A549 (cell line): ENCODE results near the gene CRYBG3. TPM values are rescaled to one million over a fixed set of nuclear protein-coding genes. Genes with fewer than 3 reads are reported as not detected.

ENCODE experiments used
- ATAC-seq, 2 experiments: fragments of 200-7000 bp in 1 of 2; fragments of >200 bp in 1 of 2; cut with Nextera tagmentation in 1 of 2; cut with Tn5 transposase in 1 of 2; 3 replicates each; pipeline versions ENCODE4 v1.8.0 to v1.9.1; 2018 to 2020; ENCODE audit warnings: mild to moderate bottlenecking in 1 of 2, moderate library complexity in 1 of 2
- CTCF ChIA-PET: fragments of 300-600 bp; sonication (Branson Sonifier 250); formaldehyde crosslinking; extraction: SDS; loops from one replicate; lab custom pipeline; 2021; ENCODE audit warnings: antibody characterized with exemption, inconsistent platforms; lab: Yijun Ruan, JAX
- POLR2A ChIA-PET: fragments of 350-600 bp; formaldehyde crosslinking; extraction: SDS; loops from one replicate; lab custom pipeline; 2021; ENCODE audit warnings: antibody characterized with exemption, inconsistent platforms; lab: Yijun Ruan, JAX
- DNase-seq, 2 experiments: peaks; one replicate each; pipeline versions ENCODE4 v3.0.0 to v3.0.0-alpha.2; 2011 to 2016; ENCODE audit warnings: low read depth in 1 of 2, low spot score in 1 of 2
- FAIRE-seq: peaks from 2 replicates; lab custom pipeline; 2011; peaks lifted over from hg19 to GRCh38; lab: Jason Lieb, UNC
- H3K27ac ChIP-seq, 2 experiments: fragments of >200 bp; sonication (Bioruptor Twin); formaldehyde crosslinking; 3 replicates each; pipeline ENCODE4 v1.5.1; 2016 to 2017
- H3K4me1 ChIP-seq: fragments of >200 bp; sonication (Bioruptor Twin); formaldehyde crosslinking; 3 replicates; pipeline ENCODE4 v1.6.1; 2016
- H3K4me2 ChIP-seq: fragments of >200 bp; sonication (Bioruptor Twin); formaldehyde crosslinking; 3 replicates; pipeline ENCODE4 v1.6.1; 2016
- H3K4me3 ChIP-seq: fragments of >200 bp; sonication (Bioruptor Twin); formaldehyde crosslinking; 3 replicates; pipeline ENCODE4 v1.5.1; 2016
- H3K9me3 ChIP-seq: fragments of >200 bp; sonication (Bioruptor Twin); formaldehyde crosslinking; 3 replicates; pipeline ENCODE4 v1.6.1; 2016
- ATOH8 ChIP-seq: fragments of 250-450 bp; sonication (Bioruptor Pico); IDR thresholded peaks from 2 replicates; pipeline ENCODE4 v1.5.0; 2020; ENCODE audit warnings: low read depth, mild to moderate bottlenecking, moderate library complexity
- BCL3 ChIP-seq: fragments of >200 bp; sonication (Bioruptor Twin); formaldehyde crosslinking; IDR thresholded peaks from 3 replicates; pipeline ENCODE4 v1.6.1; 2016
- BHLHE40 ChIP-seq: IDR thresholded peaks from 2 replicates; pipeline ENCODE4 v1.6.1; 2012; ENCODE audit warnings: low read depth, low read length, inconsistent platforms
- CBX2 ChIP-seq: fragments of 200-600 bp; sonication (generic); IDR thresholded peaks from 2 replicates; pipeline ENCODE4 v1.6.1; 2016; ENCODE audit warnings: low read depth, mild to moderate bottlenecking, borderline replicate concordance
- CBX8 ChIP-seq: fragments of 200-600 bp; sonication (generic); IDR thresholded peaks from 2 replicates; pipeline ENCODE4 v1.6.1; 2016
- CEBPB ChIP-seq, 2 experiments: fragments of >200 bp in 1 of 2; sonication (Bioruptor Twin) in 1 of 2; formaldehyde crosslinking in 1 of 2; IDR thresholded peaks; 2 replicates each; pipeline ENCODE4 v1.6.1; 2012 to 2016
- CHD2 ChIP-seq: fragments of 150-350 bp; IDR thresholded peaks from 2 replicates; pipeline ENCODE4 v1.6.1; 2014; ENCODE audit warnings: low read length; ENCODE audit not compliant: partially characterized antibody
- CTCF ChIP-seq: fragments of >200 bp; sonication (Bioruptor Twin); formaldehyde crosslinking; IDR thresholded peaks from 3 replicates; pipeline ENCODE4 v1.5.1; 2016
- EHF ChIP-seq: fragments of 250-450 bp; sonication (Bioruptor Pico); IDR thresholded peaks from 2 replicates; pipeline ENCODE4 v1.5.0; 2020; ENCODE audit warnings: mild to moderate bottlenecking
- FOSB ChIP-seq: fragments of 250-450 bp; sonication (Bioruptor Pico); IDR thresholded peaks from 2 replicates; pipeline ENCODE4 v1.5.0; 2020; ENCODE audit warnings: mild to moderate bottlenecking, moderate library complexity
- HDAC2 ChIP-seq: fragments of 200-600 bp; sonication (generic); IDR thresholded peaks from 2 replicates; pipeline ENCODE4 v1.6.1; 2016
- HOXB13 ChIP-seq: fragments of 250-450 bp; sonication (Bioruptor Pico); IDR thresholded peaks from 2 replicates; pipeline ENCODE4 v1.5.0; 2020; ENCODE audit warnings: low read depth, mild to moderate bottlenecking, moderate library complexity
- HOXB5 ChIP-seq: fragments of 250-450 bp; sonication (Bioruptor Pico); IDR thresholded peaks from 2 replicates; pipeline ENCODE4 v1.5.0; 2020; ENCODE audit warnings: mild to moderate bottlenecking, moderate library complexity
- JUN ChIP-seq, 2 experiments: fragments of >200 bp; sonication (Bioruptor Twin); formaldehyde crosslinking; IDR thresholded peaks; 2 replicates in 1 of 2; 3 replicates in 1 of 2; pipeline ENCODE4 v1.6.1; 2016 to 2017
- MAFK ChIP-seq: fragments of 450-650 bp; IDR thresholded peaks from 2 replicates; pipeline ENCODE4 v1.6.1; 2014; ENCODE audit not compliant: partially characterized antibody
- MAX ChIP-seq: IDR thresholded peaks from 2 replicates; pipeline ENCODE4 v1.6.1; 2012
- MAZ ChIP-seq: fragments of 150-350 bp; IDR thresholded peaks from 2 replicates; pipeline ENCODE4 v1.6.1; 2014; ENCODE audit warnings: antibody characterized with exemption, low read depth, low read length, borderline replicate concordance
- MYC ChIP-seq: IDR thresholded peaks from 2 replicates; pipeline ENCODE4 v1.6.1; 2012; ENCODE audit warnings: mild to moderate bottlenecking, inconsistent platforms, low read length, improper control_type of control experiment, borderline replicate concordance
- NFE2L2 ChIP-seq: fragments of 150-350 bp; conservative IDR thresholded peaks from 2 replicates; pipeline ENCODE4 v1.6.1; 2014; ENCODE audit warnings: low read length
- NR3C1 ChIP-seq: fragments of >200 bp; sonication (Bioruptor Twin); formaldehyde crosslinking; IDR thresholded peaks from 3 replicates; pipeline ENCODE4 v1.6.1; 2017
- POLR2A ChIP-seq: IDR thresholded peaks from 2 replicates; pipeline ENCODE4 v1.6.1; 2012; ENCODE audit warnings: mild to moderate bottlenecking, low read length
- POLR2AphosphoS2 ChIP-seq: conservative IDR thresholded peaks from 2 replicates; pipeline ENCODE4 v1.6.1; 2012; ENCODE audit warnings: low read length, improper control_type of control experiment, inconsistent platforms
- RAD21 ChIP-seq, 2 experiments: fragments of >200 bp in 1 of 2; sonication (Bioruptor Twin) in 1 of 2; formaldehyde crosslinking in 1 of 2; IDR thresholded peaks in 1 of 2; conservative IDR thresholded peaks in 1 of 2; 2 replicates in 1 of 2; 3 replicates in 1 of 2; pipeline ENCODE4 v1.6.1; 2012 to 2018; ENCODE audit warnings: inconsistent platforms in 1 of 2
- RARB ChIP-seq: fragments of 250-450 bp; sonication (Bioruptor Pico); IDR thresholded peaks from 2 replicates; pipeline ENCODE4 v1.8.0; 2021; ENCODE audit warnings: mild to moderate bottlenecking, moderate library complexity
- RFX5 ChIP-seq: fragments of 450-650 bp; IDR thresholded peaks from 2 replicates; pipeline ENCODE4 v1.7.1; 2014; ENCODE audit warnings: antibody characterized with exemption, mild to moderate bottlenecking, moderate library complexity
- RNF2 ChIP-seq: fragments of 200-600 bp; sonication (generic); IDR thresholded peaks from 2 replicates; pipeline ENCODE4 v1.6.1; 2016; ENCODE audit warnings: low read depth, mild to moderate bottlenecking, antibody characterized with exemption, moderate library complexity, borderline replicate concordance
- TFCP2L1 ChIP-seq: fragments of 250-450 bp; sonication (Bioruptor Pico); IDR thresholded peaks from 2 replicates; pipeline ENCODE4 v1.5.0; 2021; ENCODE audit warnings: mild to moderate bottlenecking
- ZNF302 ChIP-seq: fragments of 250-450 bp; sonication (Bioruptor Pico); IDR thresholded peaks from 2 replicates; pipeline ENCODE4 v1.9.0; 2021; ENCODE audit warnings: inconsistent platforms, mild to moderate bottlenecking, moderate library complexity
- WGBS: methylation state at CpG from one replicate; pipeline ENCODE4 v1.1.6; 2017; ENCODE audit errors: missing lambda C conversion rate; 5-methylcytosine and 5-hydroxymethylcytosine counted together
- polyA plus RNA-seq, 4 experiments: library from polyadenylated mRNA; depleted of rRNA in 3 of 4; stranded (reverse); fragments of >200 nt; fragmentation: RNase III in 1 of 4; extraction: RNeasy Plus Mini Kit Qiagen cat#74134 plus additional on column Dnase treatment in 1 of 4; gene quantifications; 2 replicates in 3 of 4; 3 replicates in 1 of 4; pipeline ENCODE4 v1.2.3, GENCODE V29; 2011 to 2017

Gene CRYBG3
- polyA plus RNA-seq, 2 of the 4 experiments (the other 2 are of a cell fraction), result 3.6 to 8.7 TPM

- no peak overlapping the region for H3K27ac ChIP-seq
- FAIRE-seq, result no peak
- POLR2A ChIA-PET, result no interaction called here
- TF ChIP-seq MAZ (no peak), RNF2 (no peak), POLR2A (no peak), MYC (no peak), RFX5 (no peak), MAFK (no peak), HOXB13 (CRISPR knock-in tag) (no peak), MAX (no peak), CBX2 (no peak), RARB (no peak), BHLHE40 (no peak), TFCP2L1 (no peak), HOXB5 (CRISPR knock-in tag) (no peak), HDAC2 (no peak), FOSB (CRISPR knock-in tag) (no peak), CTCF (no peak), ZNF302 (CRISPR knock-in tag) (no peak), EHF (CRISPR knock-in tag) (no peak), RAD21 (conservative IDR thresholded peaks at IDR 0.05 in 1 of 2, IDR thresholded peaks at IDR 0.05 in 1 of 2) (no peak)
- no peak for DNase-seq
- CTCF ChIA-PET, result interaction anchor here (0.7 to 1.0 kb wide), 3 partner anchors 17 to 212 kb away, joined by 3 to 5 read pairs (median 4); no protein-coding TSS in a partner anchor
- no peaks in the 10 kb centered on the region for H3K9me3 ChIP-seq
- no peak for ATAC-seq
- no peaks in the 10 kb centered on the region for H3K4me1 ChIP-seq
- H3K4me2 ChIP-seq, result no peak overlapping the region
- no peak overlapping the region for H3K4me3 ChIP-seq
- 27% methylated on average over 2 of the region's 2 CpGs for WGBS
These were observed 10.9 kb upstream of the CRYBG3 start for GRCh38 chr3:97810779-97811390.

GRCh38 chr3:97815149-97815917 is 6.5 kb upstream of the CRYBG3 start:
- ChIA-PET POLR2A (no interaction called here), CTCF (interaction anchor here (0.8 to 1.3 kb wide), 3 partner anchors 8 to 225 kb away, joined by 3 to 5 read pairs (median 4); no protein-coding TSS in a partner anchor)
- no peak overlapping the region for H3K27ac ChIP-seq

More at GRCh38 chr3:97815149-97815917, 6.5 kb upstream of the CRYBG3 start:
- H3K4me1 ChIP-seq, result no peaks in the 10 kb centered on the region
- FAIRE-seq (no peak), ATAC-seq (no peak), DNase-seq (no peak)
- no peak overlapping the region for H3K4me2 ChIP-seq
- TF ChIP-seq CBX8 (no peak), BCL3 (no peak), MAFK (no peak), FOSB (CRISPR knock-in tag) (no peak), POLR2AphosphoS2 (no peak), ATOH8 (no peak), CHD2 (no peak), CEBPB (IDR thresholded peaks at IDR 0.05) (no peak), POLR2A (no peak), BHLHE40 (no peak), HOXB13 (CRISPR knock-in tag) (no peak), NFE2L2 (no peak), RNF2 (no peak), NR3C1 (no peak), JUN (IDR thresholded peaks at IDR 0.05) (no peak)
- 0% methylated on average over 1 of the region's 1 CpG for WGBS
- no peak overlapping the region for H3K4me3 ChIP-seq
- H3K9me3 ChIP-seq, result no peaks in the 10 kb centered on the region
